Thyroid gland (tissue), 4 donors: ENCODE measurements around the gene FRG2.
"Not testable (repeated sequence)": the region's sequence is repeated elsewhere in the genome, so short reads cannot be mapped to it uniquely, and the experiment has no call there.

Experiments used
- CTCF ChIP-seq, 6 experiments: fragments of 200-600 bp in 3 of 6; fragments of 450-650 bp in 3 of 6; sonication (generic) in 3 of 6; IDR thresholded peaks; one replicate each; pipeline ENCODE4 v1.5.1; 2016 to 2019; ENCODE audit warnings: antibody characterized with exemption in 6 of 6, mild to moderate bottlenecking in 2 of 6, inconsistent platforms in 1 of 6, moderate library complexity in 1 of 6
- POLR2A ChIP-seq, 2 donors: fragments of 450-650 bp; IDR thresholded peaks; one replicate each; pipeline ENCODE4 v1.6.1; 2017; ENCODE audit warnings: antibody characterized with exemption in 2 of 2, mild to moderate bottlenecking in 2 of 2, moderate library complexity in 1 of 2

GRCh38 chr4:190031264-190031663 lies 4.2 kb upstream of the FRG2 start:
- TF ChIP-seq CTCF, POLR2A (IDR thresholded peaks at IDR 0.05): not testable (repeated sequence)
